Measurements from ENCODE around the gene EHD3.

EHD3 gene

DNA sequence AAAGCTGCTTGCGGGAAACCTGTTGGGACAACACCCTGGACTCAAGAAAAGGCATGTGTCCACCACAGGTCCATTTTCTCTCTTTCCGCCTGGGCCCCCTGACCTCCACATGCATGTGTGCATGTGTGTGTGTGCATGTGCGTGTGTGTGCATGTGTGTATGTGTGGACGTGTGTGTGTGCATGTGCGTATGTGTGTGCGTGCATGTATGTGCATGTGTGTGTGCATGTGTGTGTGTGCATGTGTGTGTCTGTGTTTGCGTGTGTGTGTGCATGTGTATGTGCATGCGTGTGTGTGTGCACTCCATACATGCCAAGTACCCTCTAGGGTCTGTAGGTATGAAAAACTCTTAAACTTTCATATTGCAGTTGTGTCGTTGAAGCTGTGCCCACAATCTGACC, 33.0 kb upstream of the EHD3 start:
- ATAC-seq, result no peak
- no peak for TF ChIP-seq ZFP3 (CRISPR knock-in tag; IDR thresholded peaks at IDR 0.05)
- no peak for TF ChIP-seq OSR1 (CRISPR knock-in tag; IDR thresholded peaks at IDR 0.05)
- TF ChIP-seq ZNF565 (CRISPR knock-in tag; conservative IDR thresholded peaks at IDR 0.05; ENCODE audit: low read depth), result no peak
- TF ChIP-seq ISL1 (CRISPR knock-in tag; IDR thresholded peaks at IDR 0.05), result no peak
- TF ChIP-seq CSDC2 (CRISPR knock-in tag; IDR thresholded peaks at IDR 0.05), result no peak

DNA sequence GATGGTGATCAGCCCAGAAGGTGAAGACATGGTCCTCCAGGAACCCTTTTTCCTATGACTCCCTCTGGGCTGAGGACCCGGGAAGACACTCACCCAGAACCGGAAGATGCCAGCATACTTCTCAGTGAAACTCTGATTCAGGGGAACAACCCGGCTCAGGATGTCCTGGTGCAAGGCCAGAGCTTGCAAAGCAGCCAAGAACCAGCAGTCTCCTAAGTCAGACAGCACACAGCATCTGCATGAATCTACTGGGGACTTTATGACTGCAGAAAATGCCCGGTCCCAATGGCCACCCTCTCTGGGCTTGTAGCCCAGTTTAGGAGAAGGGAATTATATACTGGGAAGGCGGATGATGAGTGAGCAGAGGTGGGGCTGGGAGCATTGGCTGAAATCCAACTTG, 31.9 kb upstream of the EHD3 start:
- ATAC-seq, result no peak
- TF ChIP-seq, protein P1, sequence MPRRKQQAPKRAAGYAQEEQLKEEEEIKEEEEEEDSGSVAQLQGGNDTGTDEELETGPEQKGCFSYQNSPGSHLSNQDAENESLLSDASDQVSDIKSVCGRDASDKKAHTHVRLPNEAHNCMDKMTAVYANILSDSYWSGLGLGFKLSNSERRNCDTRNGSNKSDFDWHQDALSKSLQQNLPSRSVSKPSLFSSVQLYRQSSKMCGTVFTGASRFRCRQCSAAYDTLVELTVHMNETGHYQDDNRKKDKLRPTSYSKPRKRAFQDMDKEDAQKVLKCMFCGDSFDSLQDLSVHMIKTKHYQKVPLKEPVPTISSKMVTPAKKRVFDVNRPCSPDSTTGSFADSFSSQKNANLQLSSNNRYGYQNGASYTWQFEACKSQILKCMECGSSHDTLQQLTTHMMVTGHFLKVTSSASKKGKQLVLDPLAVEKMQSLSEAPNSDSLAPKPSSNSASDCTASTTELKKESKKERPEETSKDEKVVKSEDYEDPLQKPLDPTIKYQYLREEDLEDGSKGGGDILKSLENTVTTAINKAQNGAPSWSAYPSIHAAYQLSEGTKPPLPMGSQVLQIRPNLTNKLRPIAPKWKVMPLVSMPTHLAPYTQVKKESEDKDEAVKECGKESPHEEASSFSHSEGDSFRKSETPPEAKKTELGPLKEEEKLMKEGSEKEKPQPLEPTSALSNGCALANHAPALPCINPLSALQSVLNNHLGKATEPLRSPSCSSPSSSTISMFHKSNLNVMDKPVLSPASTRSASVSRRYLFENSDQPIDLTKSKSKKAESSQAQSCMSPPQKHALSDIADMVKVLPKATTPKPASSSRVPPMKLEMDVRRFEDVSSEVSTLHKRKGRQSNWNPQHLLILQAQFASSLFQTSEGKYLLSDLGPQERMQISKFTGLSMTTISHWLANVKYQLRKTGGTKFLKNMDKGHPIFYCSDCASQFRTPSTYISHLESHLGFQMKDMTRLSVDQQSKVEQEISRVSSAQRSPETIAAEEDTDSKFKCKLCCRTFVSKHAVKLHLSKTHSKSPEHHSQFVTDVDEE (CRISPR knock-in tag; IDR thresholded peaks at IDR 0.05), result no peak
- TF ChIP-seq GLIS3 (CRISPR knock-in tag; IDR thresholded peaks at IDR 0.05), result no peak
- TF ChIP-seq RARB (CRISPR knock-in tag; IDR thresholded peaks at IDR 0.05), result no peak
- TF ChIP-seq, protein P2, sequence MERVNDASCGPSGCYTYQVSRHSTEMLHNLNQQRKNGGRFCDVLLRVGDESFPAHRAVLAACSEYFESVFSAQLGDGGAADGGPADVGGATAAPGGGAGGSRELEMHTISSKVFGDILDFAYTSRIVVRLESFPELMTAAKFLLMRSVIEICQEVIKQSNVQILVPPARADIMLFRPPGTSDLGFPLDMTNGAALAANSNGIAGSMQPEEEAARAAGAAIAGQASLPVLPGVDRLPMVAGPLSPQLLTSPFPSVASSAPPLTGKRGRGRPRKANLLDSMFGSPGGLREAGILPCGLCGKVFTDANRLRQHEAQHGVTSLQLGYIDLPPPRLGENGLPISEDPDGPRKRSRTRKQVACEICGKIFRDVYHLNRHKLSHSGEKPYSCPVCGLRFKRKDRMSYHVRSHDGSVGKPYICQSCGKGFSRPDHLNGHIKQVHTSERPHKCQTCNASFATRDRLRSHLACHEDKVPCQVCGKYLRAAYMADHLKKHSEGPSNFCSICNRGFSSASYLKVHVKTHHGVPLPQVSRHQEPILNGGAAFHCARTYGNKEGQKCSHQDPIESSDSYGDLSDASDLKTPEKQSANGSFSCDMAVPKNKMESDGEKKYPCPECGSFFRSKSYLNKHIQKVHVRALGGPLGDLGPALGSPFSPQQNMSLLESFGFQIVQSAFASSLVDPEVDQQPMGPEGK (CRISPR knock-in tag; IDR thresholded peaks at IDR 0.05; ENCODE audit: borderline replicate concordance), result no peak
- no peak for TF ChIP-seq ZFP30 (CRISPR knock-in tag; IDR thresholded peaks at IDR 0.05)
- TF ChIP-seq CSDC2 (CRISPR knock-in tag; IDR thresholded peaks at IDR 0.05), result no peak
- TF ChIP-seq SNAI2 (CRISPR knock-in tag; IDR thresholded peaks at IDR 0.05), result no peak

DNA sequence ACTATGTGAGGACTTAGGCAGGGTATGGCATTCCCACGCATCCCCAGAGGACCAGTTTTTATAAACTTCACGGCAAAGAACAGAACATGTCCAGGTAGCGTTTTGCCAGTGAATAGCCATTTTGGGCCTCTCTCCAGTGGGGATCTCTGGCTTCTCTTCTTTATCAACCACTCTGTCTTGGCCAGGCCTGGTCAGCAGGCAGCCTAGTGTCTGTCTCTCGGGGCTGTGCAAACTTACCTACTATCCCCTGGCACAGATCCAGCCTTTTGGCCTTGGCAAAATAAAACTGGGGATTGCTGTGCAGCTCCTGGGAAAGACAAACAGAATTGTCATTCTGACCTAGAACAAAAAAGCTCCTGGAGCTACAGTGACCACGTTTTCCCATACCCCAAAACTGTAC, 31.1 kb upstream of the EHD3 start:
- no peak for TF ChIP-seq GLIS3 (CRISPR knock-in tag; IDR thresholded peaks at IDR 0.05)
- TF ChIP-seq, protein P3, sequence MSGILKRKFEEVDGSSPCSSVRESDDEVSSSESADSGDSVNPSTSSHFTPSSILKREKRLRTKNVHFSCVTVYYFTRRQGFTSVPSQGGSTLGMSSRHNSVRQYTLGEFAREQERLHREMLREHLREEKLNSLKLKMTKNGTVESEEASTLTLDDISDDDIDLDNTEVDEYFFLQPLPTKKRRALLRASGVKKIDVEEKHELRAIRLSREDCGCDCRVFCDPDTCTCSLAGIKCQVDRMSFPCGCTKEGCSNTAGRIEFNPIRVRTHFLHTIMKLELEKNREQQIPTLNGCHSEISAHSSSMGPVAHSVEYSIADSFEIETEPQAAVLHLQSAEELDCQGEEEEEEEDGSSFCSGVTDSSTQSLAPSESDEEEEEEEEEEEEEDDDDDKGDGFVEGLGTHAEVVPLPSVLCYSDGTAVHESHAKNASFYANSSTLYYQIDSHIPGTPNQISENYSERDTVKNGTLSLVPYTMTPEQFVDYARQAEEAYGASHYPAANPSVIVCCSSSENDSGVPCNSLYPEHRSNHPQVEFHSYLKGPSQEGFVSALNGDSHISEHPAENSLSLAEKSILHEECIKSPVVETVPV (CRISPR knock-in tag; IDR thresholded peaks at IDR 0.05), result no peak
- TF ChIP-seq ESRRG (CRISPR knock-in tag; IDR thresholded peaks at IDR 0.05), result no peak
- no peak for TF ChIP-seq TCF4 (CRISPR knock-in tag; IDR thresholded peaks at IDR 0.05; ENCODE audit: borderline replicate concordance)
- no peak for TF ChIP-seq ISL1 (CRISPR knock-in tag; IDR thresholded peaks at IDR 0.05)
- TF ChIP-seq, protein P4, sequence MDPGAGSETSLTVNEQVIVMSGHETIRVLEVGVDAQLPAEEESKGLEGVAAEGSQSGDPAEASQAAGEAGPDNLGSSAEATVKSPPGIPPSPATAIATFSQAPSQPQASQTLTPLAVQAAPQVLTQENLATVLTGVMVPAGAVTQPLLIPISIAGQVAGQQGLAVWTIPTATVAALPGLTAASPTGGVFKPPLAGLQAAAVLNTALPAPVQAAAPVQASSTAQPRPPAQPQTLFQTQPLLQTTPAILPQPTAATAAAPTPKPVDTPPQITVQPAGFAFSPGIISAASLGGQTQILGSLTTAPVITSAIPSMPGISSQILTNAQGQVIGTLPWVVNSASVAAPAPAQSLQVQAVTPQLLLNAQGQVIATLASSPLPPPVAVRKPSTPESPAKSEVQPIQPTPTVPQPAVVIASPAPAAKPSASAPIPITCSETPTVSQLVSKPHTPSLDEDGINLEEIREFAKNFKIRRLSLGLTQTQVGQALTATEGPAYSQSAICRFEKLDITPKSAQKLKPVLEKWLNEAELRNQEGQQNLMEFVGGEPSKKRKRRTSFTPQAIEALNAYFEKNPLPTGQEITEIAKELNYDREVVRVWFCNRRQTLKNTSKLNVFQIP (CRISPR knock-in tag; IDR thresholded peaks at IDR 0.05; ENCODE audit: borderline replicate concordance, low read depth), result no peak
- TF ChIP-seq ZNF8 (CRISPR knock-in tag; IDR thresholded peaks at IDR 0.05), result no peak
- no peak for TF ChIP-seq ZNF70 (CRISPR knock-in tag; IDR thresholded peaks at IDR 0.05)
- no peak for TF ChIP-seq PPARA (CRISPR knock-in tag; IDR thresholded peaks at IDR 0.05; ENCODE audit: borderline replicate concordance)
- no peak for TF ChIP-seq ZC3H10 (CRISPR knock-in tag; IDR thresholded peaks at IDR 0.05)
- TF ChIP-seq, protein P1 (CRISPR knock-in tag; IDR thresholded peaks at IDR 0.05), result no peak
- no peak for ATAC-seq

All from SK-N-SH treated with all-trans-retinoic acid at 6 μM for 48 hours (cell line).